Tibial nerve (tissue), 4 donors: ENCODE measurements around the gene GPALPP1. TPM values are rescaled to one million over a fixed set of nuclear protein-coding genes. Genes with fewer than 3 reads are reported as not detected.
A peak's percentile ranks its signal among the peaks of the same experiment; 100 is the strongest.

Experiments used
- DNase-seq, 2 donors: peaks; one replicate each; pipeline ENCODE4 v3.0.0-alpha.2; 2019; ENCODE audit warnings: low spot score in 2 of 2
- H3K27ac ChIP-seq, 4 donors: fragments of 200-600 bp; sonication (generic) in 3 of 4; one replicate each; pipeline ENCODE4 v1.5.1; 2017 to 2019; ENCODE audit warnings: mild to moderate bottlenecking in 1 of 4
- H3K27me3 ChIP-seq, 2 donors: fragments of 200-600 bp; sonication (generic) in 1 of 2; one replicate each; pipeline versions ENCODE4 v1.5.1 to v1.6.0; 2017 to 2019
- H3K36me3 ChIP-seq, 3 donors: fragments of 200-600 bp; sonication (generic); one replicate each; pipeline ENCODE4 v1.5.1; 2018 to 2019
- H3K4me1 ChIP-seq, 4 donors: fragments of 200-600 bp; sonication (generic) in 3 of 4; one replicate each; pipeline ENCODE4 v1.5.1; 2017 to 2019
- H3K4me3 ChIP-seq, 4 donors: fragments of 200-600 bp; sonication (generic) in 3 of 4; one replicate each; pipeline ENCODE4 v1.5.1; 2017 to 2019; ENCODE audit warnings: mild to moderate bottlenecking in 1 of 4, moderate library complexity in 1 of 4
- H3K9me3 ChIP-seq, 4 donors: fragments of 200-600 bp; sonication (generic) in 3 of 4; one replicate each; pipeline ENCODE4 v1.5.1; 2017 to 2019
- EP300 ChIP-seq, 2 donors: sonication (generic); formaldehyde crosslinking; IDR thresholded peaks; one replicate each; pipeline ENCODE4 v1.6.1; 2017; ENCODE audit warnings: antibody characterized with exemption in 2 of 2, mild to moderate bottlenecking in 1 of 2
- POLR2A ChIP-seq, 2 donors: fragments of 450-650 bp; IDR thresholded peaks; one replicate each; pipeline ENCODE4 v1.6.1; 2017; ENCODE audit warnings: antibody characterized with exemption in 2 of 2, mild to moderate bottlenecking in 2 of 2, moderate library complexity in 2 of 2
- WGBS, 2 donors: methylation state at CpG; one replicate each; pipeline ENCODE4 v1.1.5; 2018; 5-methylcytosine and 5-hydroxymethylcytosine counted together
- total RNA-seq, 4 donors: library from RNA; depleted of rRNA; stranded (reverse); fragments of >200 nt; gene quantifications; one replicate each; pipeline ENCODE4 v1.1.0, GENCODE V29; 2016
- TF ChIP-seq, protein P1 (sequence below), 5 experiments: fragments of 200-600 bp in 3 of 5; fragments of 450-650 bp in 2 of 5; sonication (generic) in 3 of 5; IDR thresholded peaks; one replicate each; pipeline ENCODE4 v1.5.1; 2016 to 2019; ENCODE audit warnings: antibody characterized with exemption in 5 of 5, mild to moderate bottlenecking in 3 of 5, moderate library complexity in 2 of 5

The GPALPP1 gene
- total RNA-seq, 4 donors from 2014 or later, result 22.7 to 50.1 (median 30.4) TPM

DNA sequence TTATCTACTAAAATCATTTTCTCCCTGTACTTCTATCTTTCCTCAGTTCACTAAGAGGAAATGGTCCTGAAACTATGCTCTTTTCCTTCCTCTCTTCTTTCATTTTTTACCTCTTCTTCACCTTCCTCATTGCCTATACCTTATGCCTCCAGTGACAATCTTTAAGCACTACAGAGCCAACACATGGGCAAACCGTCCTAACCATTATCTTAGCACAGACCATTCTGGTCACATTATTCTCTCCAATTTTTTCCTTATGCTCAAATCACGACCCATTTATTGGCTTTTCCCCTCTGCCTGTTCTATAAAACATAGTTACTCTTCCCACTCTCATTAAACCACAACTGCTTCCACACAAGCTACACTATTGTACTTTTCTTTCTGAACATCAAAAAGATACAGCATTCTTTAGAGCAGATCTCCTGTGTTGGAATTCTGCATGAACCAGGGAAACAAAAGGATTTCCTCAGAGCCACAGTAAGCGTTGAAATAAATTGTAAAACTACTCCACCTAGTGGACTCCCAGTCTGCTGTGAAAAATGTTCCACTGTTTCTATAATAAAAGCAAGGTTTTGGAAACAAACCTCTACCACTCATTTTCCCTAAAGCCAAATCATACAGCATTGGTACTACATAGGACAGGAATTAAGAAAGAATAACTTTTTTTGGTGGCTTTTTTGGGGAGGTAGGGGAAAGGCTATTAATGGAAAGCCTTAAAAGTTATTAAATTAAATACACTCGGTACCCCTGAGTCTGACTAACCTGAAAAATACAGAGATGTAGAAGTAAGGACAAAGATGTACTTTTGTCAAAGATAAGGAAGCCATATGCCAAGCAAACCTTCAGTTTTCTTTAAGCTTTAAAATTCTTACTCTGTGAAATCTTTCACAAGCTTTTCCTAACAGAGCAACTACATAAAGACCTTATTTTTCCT lies 19.5 kb upstream of the GPALPP1 start:
- WGBS, 2 donors, result 35 to 38% methylated on average over 4 of the region's 4 CpGs
- Histone ChIP-seq H3K27ac (peak overlapping the region in 1 of 4 donors; percentile 5), H3K36me3 (peaks cover 0 to 18% (median 0%) of the 10 kb centered on the region in 3 donors), H3K4me3 (no peak overlapping the region), H3K9me3 (no peaks in the 10 kb centered on the region), H3K27me3 (no peaks in the 10 kb centered on the region), H3K4me1 (peaks cover 0 to 30% (median 4%) of the 10 kb centered on the region in 4 donors)
- peak in 1 of 2 donors; percentile 18 for DNase-seq
- TF ChIP-seq POLR2A (IDR thresholded peaks at IDR 0.05), result no peak
- TF ChIP-seq, protein P1, sequence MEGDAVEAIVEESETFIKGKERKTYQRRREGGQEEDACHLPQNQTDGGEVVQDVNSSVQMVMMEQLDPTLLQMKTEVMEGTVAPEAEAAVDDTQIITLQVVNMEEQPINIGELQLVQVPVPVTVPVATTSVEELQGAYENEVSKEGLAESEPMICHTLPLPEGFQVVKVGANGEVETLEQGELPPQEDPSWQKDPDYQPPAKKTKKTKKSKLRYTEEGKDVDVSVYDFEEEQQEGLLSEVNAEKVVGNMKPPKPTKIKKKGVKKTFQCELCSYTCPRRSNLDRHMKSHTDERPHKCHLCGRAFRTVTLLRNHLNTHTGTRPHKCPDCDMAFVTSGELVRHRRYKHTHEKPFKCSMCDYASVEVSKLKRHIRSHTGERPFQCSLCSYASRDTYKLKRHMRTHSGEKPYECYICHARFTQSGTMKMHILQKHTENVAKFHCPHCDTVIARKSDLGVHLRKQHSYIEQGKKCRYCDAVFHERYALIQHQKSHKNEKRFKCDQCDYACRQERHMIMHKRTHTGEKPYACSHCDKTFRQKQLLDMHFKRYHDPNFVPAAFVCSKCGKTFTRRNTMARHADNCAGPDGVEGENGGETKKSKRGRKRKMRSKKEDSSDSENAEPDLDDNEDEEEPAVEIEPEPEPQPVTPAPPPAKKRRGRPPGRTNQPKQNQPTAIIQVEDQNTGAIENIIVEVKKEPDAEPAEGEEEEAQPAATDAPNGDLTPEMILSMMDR (IDR thresholded peaks at IDR 0.05), result peak; percentile 68 to 87 (median 77)
- peak in 1 of 2 donors; percentile 28 for TF ChIP-seq EP300 (IDR thresholded peaks at IDR 0.05)

DNA sequence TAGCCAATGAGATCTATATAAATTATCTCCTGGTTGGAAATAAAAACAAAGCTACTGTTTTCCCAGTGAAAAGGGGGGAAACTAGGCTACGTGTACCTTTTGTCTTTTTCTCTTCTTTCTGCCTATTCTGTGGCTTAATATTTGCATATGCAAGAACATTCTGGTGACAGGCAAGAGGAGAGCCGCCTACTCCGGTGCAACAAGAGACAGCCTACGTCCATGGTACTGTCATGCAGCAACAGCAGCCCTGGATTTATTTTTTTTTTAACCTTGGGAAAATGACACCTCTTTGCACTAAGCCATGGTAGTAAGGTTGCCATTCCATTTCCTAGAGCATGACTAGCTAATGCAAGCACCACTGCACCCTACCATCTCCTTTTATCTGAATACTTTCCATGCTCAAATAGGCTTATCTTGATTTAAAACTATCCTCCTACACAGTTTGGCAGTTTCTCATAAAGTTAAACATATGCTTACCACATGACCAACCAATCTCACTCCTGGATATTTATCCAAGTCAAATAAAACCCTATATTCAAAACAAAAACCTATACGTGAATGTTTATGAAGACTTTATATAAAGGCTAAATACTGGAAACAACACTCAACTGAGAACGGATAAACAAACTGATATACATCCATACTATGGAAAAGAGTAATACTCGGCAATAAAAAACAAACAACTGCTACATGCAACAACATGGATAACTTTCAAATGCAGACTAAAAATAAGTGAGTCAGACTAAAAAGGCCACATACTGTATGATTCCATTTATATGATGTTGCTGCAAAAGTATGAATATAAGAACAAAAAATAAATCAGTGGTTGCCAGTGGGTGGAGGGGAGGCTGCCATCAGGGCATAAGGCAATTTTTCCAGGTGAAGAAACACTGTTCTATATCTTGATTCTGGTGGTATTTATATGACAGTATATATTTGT lies 17.4 kb upstream of the GPALPP1 start:
- Histone ChIP-seq H3K27me3 (no peaks in the 10 kb centered on the region), H3K9me3 (no peaks in the 10 kb centered on the region)

DNA sequence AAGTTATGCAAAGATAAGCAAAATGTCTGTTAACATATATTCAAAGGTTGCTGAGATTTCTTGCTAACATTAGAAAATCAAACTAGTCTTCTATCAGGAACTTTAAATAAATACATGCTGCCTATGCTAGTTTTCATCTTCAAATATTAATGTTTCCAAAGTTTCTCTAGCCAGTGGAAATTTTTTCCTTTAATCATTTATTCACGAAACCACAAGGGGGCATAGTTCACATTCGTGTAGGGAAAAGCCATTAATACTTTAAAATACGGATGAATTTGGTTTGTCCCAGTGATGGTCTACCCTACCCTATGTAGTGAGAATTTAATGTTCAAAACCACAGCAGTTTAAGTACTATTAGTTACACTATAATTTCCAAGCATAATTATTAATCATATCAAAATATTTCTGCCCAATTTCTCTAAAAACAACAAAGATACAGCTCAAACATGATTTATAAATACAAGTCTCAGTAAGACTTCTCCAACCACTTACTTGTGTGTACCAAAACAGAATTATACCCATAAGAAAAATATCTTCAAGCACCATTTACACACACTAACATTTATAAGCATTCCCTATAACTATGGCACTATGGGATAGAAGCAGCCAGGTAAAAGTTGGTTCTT lies 16.3 kb upstream of the GPALPP1 start:
- Histone ChIP-seq H3K27ac (no peak overlapping the region), H3K9me3 (no peaks in the 10 kb centered on the region), H3K4me3 (no peak overlapping the region), H3K4me1 (peaks cover 0 to 26% (median 4%) of the 10 kb centered on the region in 4 donors), H3K27me3 (no peaks in the 10 kb centered on the region), H3K36me3 (peaks cover 0 to 38% (median 0%) of the 10 kb centered on the region in 3 donors)
- WGBS, 2 donors, result 2 to 3% methylated on average over 3 of the region's 3 CpGs
- TF ChIP-seq, protein P1 (IDR thresholded peaks at IDR 0.05), result peak; percentile 47 to 57 (median 55)
- TF ChIP-seq POLR2A (IDR thresholded peaks at IDR 0.05) (no peak), EP300 (IDR thresholded peaks at IDR 0.05) (no peak)
- no peak for DNase-seq

More for the DNA sequence above, 17.4 kb upstream of the GPALPP1 start:
- Histone ChIP-seq H3K4me3 (no peak overlapping the region), H3K36me3 (peaks cover 0 to 27% (median 0%) of the 10 kb centered on the region in 3 donors), H3K4me1 (peaks cover 0 to 30% (median 4%) of the 10 kb centered on the region in 4 donors), H3K27ac (no peak overlapping the region)
- TF ChIP-seq, protein P1 (IDR thresholded peaks at IDR 0.05), result no peak
- TF ChIP-seq EP300 (IDR thresholded peaks at IDR 0.05) (no peak), POLR2A (IDR thresholded peaks at IDR 0.05) (no peak)
- DNase-seq, result no peak
- 83 to 85% methylated on average over 7 of the region's 7 CpGs for WGBS, 2 donors

DNA sequence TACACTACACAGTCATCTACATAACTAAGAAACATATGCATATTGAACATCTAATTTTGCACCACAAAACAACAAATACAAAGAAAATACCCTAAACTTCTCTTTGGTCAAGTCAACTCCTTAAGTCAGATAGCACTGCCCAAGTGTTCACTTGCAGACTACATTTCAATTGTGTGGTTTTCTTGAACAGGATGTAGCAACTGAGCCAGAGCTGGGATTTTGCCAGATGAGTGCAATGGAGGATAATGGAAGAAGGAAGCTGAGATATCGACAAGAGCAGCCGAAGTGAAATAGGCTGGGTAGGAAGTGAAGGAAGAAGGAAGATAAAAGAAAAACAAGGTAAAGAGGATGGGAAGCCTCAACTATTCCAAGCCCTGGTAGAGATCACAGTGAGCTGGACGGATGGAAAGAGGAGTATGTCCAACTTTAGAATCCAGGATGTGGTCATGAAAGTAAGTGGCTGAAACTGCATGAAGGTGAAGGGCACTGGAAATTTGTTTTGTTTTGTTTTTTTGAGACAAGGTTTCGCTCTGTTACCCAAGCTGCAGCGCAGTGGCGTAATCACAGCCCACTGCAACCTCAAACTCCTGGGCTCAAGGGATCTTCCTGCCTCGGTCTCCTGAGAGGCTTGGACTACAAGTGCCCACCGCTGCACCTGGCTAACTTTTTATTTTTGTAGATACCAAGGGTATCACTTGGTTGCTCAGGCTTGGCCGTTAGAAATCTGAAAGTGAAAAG lies 15.1 kb upstream of the GPALPP1 start:
- peaks cover 0 to 26% (median 4%) of the 10 kb centered on the region in 4 donors for H3K4me1 ChIP-seq
- peaks cover 0 to 50% (median 0%) of the 10 kb centered on the region in 3 donors for H3K36me3 ChIP-seq
- 75 to 78% methylated on average over 9 of the region's 9 CpGs for WGBS, 2 donors
- H3K4me3 ChIP-seq, result no peak overlapping the region
- no peaks in the 10 kb centered on the region for H3K9me3 ChIP-seq
- no peaks in the 10 kb centered on the region for H3K27me3 ChIP-seq
- peak in 1 of 2 donors; percentile 63 for DNase-seq
- TF ChIP-seq POLR2A (IDR thresholded peaks at IDR 0.05) (no peak), EP300 (IDR thresholded peaks at IDR 0.05) (no peak)
- TF ChIP-seq, protein P1 (IDR thresholded peaks at IDR 0.05), result no peak
- no peak overlapping the region for H3K27ac ChIP-seq
